Activated T-cell treated with anti-CD3 and anti-CD28 coated beads for 24 hours (primary cell): ENCODE measurements around the gene SMARCAL1.
A peak's percentile ranks its signal among the peaks of the same experiment; 100 is the strongest.

Experiments used
- DNase-seq: peaks from one replicate; pipeline ENCODE4 v3.0.0-alpha.2; 2020; ENCODE audit warnings: low read depth

SMARCAL1 gene

DNA sequence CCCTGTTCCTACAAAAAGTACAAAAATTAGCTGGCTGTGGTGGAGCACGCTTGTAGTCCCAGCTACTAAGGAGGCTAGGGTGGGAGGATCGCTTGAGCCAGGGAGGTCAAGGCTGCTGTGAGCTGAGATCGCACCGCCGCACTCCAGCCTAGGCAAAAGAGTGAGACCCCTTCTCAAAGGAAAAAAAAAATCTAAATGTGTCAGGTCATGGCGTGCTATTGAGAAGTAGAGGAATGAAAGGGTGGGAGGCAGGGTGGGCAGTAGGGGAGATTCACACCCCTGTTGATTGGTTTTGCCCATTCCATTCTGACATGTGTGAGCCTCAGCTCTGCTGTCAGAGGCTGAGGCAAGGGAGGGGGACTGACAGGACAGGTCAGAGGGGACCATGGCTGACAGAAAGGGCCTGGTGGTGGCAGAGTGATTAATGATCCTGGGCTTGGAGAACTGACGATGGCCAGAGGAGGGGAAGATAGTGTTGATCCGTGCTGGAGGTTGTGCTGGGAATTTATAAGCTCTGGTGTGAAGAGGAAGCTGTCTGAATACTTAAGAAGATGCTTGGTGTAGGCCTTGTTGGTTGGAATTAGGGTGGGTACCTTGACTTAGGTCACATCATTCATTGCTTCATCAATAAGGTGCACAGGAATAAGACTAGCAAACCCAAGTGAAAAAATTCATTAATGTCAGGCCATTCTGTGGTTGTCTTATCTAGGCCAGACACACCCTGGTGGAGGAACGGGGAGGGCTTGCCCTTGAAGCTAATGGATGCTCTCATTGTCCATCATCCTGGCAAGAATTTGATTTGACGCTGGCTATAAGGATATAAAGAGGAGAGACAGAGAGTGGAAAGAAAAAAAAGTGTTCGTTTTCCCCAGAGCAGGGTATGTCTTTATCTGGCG is 19.1 kb upstream of the SMARCAL1 start:
- no peak for DNase-seq

DNA sequence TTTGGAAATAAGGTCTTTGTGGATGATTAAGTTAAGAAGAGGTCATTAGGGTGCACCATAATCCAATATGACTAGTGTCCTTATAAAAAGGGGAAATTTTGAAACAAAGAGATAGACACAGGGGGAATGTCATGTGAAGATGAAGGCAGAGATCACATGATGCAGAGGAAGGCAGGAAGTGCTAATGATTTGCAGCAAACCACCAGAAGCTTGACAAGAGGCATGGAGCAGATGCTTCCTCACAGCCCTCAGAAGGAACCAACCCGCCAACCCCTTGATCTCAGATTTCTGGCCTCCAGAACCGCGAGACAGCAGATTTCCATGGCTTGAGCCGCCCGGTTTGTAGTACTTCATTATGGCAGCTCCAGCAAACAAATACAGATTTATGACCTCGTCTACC is 17.4 kb upstream of the SMARCAL1 start:
- DNase-seq: no peak

DNA sequence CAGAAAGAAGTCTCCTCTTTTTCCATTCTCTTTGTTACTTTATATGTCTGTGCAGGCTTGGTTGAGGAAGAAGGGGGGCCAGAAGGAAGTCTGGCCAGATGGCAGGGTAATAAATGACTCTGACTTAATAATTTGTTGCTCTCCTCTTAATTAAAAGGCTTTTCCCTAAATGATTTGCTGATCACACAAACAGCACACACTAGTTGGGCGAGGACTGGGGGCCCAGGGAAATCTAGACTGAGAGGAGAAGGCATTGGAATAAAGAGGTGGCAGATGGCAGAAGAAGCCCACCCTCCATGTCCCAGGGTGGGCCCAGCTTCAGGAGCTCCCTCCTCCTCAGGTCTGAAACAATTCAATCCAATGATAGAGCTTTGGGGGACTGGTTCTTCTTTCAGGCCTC is 12.7 kb upstream of the SMARCAL1 start:
- DNase-seq: no peak

DNA sequence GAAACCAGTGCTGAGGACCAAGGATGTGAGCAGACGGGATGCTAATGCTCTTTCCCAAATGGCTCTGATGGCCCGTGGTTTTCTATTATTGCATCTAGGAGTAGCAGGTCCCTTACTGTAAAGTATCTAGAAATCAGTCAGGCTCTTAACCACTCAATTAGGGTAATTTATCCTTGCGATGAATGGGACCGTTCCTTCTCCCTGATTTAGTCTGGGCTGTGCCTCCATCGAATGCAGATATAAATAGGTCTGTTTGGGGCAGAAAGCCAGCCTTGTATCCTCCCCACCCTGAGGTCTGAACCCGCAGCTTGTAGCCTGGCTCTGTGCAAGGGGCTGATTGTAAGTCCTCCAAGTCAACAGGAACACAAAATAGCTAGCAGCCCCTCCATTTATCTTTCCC is 9.5 kb upstream of the SMARCAL1 start:
- no peak for DNase-seq

DNA sequence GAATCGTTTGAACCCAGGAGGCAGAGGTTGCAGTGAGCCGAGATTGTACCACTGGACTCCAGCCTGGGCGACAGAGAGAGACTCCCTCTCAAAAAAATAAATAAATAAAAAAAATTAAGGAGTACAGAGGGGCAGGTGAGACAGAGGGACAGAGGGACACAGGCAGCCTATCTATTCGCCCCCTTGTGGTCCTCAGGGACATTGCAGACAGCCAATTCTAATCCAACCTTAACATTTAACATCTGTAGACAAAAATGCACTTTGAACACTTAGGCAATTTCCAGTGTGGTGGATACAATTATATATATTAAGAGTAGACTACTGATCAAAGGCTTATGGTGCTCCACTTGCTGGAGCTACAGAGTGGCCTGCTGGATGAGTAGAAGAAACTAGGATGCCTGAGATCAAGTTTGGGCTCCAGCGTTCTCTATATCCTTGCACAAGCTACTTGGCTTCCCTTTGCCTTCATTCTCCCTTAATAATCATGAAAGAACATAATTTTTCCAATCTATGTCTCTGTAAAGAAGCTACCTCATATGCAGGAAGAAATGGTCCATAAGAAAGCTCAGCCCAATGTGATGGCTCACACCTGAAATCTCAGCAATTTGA is 8.2 kb upstream of the SMARCAL1 start:
- peak; percentile 31 for DNase-seq

DNA sequence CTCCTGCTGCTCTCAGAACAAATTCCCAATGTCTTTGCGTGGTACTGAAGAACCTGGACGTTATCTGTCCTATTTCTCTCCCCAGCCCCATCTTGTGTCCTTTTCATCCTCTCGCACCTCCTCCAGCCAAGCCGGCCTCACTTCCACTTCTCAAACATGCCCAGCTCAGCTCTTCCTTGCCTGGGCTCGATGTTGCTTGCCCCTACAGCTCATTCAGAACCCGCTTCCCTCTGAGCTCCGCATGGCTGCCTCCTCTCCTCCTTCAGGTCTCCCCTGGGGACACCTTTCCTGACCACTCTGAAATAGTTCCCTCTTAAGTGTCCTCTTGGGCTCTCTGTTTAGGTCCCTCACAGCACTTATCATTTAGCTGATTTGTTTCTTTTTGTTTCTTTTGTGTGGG is 6.7 kb upstream of the SMARCAL1 start:
- DNase-seq: no peak

DNA sequence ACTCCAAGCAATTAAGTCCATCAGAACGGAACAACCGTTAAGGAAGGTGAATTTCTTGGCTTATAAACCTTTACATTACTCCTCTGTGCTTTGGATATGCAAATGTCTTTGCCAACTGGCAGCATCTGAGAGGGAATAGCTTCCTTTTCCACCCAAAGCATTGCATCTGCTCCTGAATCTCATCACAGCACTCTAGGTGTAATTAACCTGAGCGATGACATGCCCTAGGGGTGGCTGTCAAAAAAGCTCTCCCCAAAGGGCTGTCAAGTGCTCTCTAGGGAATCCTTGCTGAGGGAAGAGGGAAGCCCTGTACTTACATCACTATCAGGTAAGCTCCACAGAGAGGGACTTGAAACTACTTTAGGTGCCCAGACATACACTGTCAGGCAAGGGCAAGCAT is 5.5 kb upstream of the SMARCAL1 start:
- no peak for DNase-seq

DNA sequence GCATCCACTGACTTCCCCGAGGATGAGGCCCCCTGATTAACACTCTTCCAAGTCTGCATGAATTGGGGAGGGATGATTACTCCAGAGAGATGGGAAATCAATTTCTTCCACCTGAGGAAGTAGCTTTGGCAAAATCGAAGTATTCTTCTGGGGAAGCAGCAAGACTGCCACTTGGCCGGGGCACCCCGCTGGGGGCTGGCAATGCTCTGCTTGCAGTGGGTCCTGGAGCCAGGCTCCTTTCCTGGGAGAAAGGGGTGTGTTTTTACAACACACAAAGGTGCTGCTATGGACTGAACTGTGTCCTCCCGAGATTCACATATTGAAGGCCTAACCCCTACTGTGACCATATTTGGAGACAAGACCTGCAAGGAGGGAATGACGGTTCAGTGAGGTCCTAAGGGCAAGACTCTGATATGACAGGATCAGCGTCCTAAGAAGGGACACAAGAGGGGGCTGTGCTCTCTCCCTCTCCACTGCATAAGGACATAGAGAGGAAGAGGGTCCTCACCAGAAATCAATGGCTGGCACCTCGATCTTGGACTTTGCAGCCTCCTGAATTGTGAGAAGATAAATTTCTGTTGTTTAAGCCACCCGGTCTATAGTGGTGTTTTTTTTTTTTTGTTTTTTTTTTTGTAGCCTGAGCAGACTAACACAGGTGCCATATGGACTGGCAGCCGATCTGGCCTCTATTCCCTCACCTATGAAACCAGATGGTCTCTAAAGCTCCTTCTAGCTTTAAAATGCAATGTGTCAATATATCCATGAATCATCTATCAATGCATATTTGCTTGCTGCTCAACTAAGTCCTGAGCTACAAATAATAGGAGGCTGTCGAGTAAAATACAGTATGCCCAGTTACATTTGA is 3.6 kb upstream of the SMARCAL1 start:
- no peak for DNase-seq

DNA sequence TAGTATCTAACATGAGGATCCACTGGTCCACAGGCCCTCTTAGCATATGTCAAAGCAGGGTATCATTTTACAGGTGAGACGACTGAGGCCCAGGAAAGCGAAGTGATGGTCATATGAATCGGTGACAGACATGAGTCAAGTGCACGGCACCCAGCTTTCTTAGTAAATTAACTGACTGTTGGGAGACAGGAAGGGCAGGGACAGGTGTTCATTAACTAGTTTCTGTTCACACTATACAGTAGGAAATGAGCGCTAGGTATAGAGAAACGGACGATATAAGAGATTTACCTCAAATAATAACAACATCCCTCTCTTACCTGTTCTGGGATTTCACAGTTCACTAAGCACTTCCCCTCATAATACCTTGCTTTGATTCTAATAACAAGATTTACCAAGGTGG is 1.7 kb upstream of the SMARCAL1 start:
- no peak for DNase-seq

DNA sequence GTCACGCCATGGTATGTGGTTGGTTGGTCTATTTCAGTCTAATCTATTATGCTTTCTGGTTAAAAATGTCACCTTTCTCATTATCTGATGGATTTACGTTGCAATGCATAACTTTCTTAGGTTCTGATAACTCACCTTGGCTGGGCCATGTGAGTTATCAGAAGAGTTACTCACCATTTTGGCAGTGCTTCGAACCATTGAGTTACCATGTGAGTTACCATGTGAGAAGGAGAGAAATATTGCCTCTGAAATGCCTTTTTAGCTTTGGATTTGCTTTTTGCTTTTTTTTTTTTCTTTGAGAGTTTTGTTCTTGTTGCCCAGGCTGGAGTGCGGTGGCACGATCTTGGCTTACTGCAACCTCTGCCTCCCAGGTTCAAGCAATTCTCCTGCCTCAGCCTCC is 1.6 kb downstream of the SMARCAL1 start:
- no peak for DNase-seq

DNA sequence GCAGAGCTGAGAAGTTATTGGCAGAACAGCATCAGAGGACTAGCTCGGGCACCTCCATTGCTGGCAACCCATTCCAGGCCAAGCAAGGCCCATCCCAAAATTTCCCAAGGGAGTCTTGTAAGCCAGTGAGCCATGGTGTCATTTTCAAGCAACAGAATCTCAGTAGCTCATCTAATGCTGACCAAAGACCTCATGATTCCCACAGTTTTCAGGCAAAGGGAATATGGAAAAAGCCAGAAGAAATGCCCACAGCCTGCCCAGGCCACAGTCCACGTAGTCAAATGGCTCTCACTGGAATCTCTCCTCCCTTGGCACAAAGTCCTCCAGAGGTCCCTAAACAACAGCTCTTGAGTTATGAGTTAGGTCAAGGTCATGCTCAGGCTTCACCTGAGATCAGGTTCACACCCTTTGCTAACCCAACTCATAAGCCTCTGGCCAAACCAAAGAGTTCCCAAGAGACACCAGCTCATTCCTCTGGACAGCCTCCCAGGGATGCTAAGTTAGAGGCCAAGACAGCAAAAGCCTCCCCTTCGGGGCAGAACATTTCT is 2.6 kb downstream of the SMARCAL1 start:
- no peak for DNase-seq

DNA sequence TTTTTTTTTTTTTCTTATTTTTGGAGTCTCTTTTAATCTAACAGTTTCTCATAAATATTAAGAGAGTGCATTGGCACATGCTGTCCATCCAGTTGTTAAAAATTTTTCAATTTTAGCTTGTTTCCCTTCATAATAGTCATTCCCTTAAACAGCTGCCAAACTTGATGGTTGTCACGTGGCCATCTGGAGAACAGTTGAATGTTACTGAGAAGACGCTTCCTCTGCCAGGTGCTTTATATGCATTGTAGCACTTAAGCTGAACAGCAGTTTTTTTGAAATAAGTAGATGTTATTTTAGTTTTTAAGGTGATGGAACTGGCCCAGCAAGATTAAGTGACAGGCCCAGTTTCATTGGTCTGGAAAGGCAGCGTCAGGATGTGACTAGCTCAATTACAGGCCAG is 3.3 kb downstream of the SMARCAL1 start:
- no peak for DNase-seq

DNA sequence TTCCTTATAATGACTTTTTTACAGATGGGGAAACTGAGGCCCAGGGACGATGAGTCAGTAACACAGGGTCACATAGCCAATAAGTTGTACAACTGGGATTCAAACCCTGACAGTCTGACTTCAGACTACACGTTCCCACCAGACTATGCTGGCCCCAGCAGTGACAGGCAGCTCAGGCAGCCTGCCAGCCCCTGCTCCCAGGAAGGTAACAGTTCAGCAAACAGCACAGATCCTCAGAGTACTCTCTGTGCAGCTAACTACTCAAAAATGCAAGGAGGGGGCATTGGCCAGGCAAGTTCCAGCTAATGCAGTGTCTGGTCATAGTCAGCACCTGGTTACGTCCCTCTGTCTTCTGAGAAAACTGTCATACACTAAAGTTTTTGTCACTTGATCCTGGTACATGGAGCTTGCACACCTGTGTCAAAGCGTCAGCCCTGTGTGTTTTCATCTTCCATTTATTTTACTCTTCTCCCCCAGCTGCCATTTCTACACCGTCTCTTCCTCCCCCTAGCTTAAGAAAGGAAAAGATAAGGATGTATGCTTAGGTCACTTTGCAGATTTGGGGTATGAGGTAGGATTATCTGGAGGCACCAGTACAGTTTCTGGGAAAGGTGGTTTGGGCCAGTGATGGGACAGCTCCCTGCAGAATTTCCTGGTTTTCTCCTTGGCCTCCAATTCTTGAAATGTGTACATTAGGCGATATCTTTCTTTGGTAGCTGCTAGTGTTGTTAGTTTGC is 4.5 kb downstream of the SMARCAL1 start:
- no peak for DNase-seq

DNA sequence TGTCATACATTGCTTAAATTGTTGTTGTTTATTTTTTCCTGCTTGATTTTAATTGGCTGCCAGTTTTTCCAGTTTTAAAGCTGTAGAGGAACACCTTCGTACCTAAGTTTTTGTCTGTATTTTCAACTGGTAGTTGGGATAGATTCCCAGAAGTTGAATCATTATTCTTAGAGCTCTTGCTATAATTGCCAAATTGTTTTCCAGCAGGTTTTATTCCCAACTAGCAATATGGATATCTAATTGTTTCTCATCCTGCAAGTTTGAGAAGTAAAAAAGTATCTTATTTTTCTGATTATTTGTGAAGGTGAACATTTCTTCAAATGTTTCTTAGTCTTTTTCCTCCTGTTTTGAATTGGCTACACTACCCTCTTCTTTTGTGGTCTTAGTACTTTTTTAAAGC is 6.7 kb downstream of the SMARCAL1 start:
- no peak for DNase-seq

DNA sequence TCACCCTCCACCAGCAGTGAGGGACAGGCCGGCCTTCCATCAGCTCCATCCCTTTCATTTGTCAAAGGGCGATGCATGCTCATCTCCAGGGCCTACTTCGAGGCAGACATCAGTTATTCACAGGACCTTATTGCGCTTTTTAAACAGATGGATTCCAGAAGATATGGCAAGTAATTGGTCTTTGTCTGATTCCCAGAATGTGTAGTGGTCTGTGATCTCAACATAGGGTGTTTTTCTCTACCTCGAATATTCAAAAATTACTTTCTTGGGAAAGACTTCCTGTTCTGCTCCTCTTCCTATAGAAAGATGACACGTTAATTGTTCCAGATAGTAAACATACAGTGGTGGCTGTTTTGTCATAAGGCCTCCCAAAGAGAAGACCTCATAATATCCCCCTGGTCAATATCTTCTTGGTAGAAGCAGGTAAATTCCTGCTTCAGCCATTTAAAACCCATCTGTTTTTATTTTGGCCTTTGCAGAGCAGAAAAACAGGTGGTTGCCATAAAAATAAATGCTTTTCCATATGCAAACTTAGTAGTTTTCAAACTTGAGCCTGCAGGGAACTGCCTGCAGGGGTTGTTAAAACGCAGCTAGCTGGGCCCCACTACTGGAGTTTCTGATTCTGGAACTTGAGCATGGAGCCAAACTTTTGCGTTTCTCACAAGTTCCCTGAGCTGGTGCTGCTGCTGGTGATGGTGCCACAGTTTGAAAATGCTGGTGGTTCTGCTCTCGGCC is 8.2 kb downstream of the SMARCAL1 start:
- DNase-seq: no peak

DNA sequence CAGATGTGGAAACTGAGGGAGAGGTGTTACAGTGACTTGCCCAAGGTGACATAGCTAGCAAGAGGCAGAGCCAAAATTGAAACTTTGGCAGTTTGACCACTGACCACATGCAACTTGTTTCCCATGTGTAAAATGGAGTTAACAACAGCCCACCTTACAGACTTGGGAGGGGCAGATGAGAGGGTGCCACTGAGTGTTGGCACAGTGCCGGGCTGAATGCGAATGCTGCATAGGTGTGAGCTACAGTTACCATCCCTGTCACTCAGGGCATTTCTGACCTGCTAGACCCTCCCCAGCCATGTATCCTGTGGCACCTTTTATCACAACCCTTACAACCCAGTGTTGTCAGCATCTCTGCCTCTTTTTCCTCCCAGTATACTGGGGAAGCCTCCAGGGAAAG is 10.8 kb downstream of the SMARCAL1 start:
- DNase-seq: no peak

DNA sequence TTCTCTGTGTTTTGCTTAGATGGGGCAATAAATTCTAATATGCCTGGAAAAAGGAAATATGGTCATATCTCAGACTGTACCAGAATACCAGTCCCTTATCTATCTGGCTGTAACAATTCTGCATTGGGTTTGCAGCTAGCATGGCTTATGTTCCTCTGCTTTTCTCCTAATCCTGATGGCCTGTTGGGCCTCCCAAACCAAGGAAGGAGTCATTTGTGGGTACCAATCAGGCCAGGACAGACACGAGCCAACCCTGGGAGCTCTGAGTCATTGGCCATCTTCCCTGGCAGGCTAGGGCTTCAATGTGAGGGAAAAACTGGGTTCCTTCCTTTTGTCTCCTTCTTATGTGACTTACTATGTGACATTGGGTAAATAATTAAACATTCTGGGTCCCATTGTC is 12.0 kb downstream of the SMARCAL1 start:
- DNase-seq: no peak

DNA sequence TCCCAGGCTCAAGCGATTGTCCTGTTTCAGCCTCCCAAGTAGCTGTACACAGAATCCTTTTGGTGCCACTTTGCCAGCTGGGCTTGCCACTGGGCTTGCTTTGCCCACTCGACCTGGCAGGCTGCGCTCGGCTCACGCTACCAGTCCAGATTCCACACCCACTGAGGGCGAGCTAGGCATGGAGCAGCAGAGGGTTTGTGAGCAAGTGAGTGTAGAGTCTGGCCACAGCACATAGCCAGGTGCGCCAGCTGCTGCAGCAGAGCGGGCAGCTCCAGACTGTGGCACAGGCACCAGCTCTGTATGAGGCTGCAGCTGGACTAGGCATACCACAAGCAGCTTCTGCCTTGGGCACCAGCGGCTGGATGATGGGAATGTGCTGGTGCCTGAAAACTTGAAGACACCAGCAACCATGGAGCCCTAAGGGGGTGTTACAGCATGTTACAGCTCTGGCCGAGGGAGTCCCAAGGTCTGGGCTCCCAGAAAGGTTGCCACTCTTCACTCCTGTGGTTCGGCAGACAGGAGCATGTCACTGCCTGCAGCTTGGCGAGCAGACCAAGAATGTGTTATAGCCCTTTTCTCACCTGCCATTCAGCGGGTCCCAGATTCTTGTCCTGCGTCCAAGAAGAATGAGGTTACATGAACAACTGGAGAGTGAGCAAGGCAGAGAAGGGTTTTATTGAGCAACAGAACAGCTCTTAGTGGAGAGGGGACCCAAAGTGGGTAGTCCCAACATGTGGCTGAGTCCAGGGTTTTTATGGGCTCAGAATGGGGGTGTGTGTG is 12.9 kb downstream of the SMARCAL1 start:
- DNase-seq: no peak

DNA sequence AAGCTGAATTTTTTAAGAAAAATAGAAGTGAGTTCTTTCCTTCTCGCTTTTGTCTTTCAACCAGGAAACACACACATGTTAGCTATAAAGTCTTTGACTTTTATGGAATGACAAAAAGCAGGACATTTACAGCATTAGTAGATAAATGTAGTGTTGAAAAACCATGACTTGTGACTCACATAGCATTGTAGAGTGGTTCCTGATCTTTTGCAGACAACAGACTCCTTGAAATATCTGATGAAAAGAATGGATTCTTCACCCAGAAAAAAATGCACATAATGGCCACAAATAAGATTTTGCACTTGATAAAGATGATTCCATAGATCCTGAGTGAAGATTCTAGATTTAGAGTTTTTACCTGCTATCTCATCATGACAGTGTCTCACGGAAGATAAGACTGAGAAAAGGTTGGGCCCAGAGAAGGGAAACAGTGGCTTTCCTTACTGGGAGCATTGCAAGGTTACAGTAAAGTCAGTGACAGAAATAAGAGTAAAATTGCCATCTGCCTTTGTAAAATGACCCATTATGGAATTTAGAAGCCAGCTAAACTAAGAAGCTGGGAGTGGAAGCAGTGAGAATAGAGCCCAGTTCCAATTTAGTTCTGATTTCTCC is 14.0 kb downstream of the SMARCAL1 start:
- no peak for DNase-seq

DNA sequence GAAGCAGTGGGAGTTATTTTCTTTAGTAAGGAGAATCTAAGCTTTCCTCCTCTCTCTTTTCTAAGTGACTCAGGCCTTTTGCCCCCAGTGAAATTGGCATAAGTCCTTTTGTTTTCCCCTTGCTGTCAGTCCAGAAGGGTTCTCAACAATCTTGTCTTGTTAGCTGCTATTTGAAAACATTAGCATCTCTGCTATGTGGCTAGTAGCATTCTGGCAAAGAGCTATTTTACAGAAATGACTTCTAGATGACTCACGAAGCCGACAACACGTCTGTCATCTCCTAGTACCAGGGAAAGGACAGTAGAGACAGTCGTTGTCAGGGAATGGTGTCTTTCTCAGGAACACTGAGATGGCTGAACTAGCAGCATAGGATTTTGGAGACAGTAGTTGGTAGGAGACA is 14.7 kb downstream of the SMARCAL1 start:
- DNase-seq: no peak
